ENCODE measurements around the gene LAG3.

The LAG3 gene

GRCh38 chr12:6824085-6824775, 51.9 kb downstream of the LAG3 start:
- no peak for DNase-seq

DNA sequence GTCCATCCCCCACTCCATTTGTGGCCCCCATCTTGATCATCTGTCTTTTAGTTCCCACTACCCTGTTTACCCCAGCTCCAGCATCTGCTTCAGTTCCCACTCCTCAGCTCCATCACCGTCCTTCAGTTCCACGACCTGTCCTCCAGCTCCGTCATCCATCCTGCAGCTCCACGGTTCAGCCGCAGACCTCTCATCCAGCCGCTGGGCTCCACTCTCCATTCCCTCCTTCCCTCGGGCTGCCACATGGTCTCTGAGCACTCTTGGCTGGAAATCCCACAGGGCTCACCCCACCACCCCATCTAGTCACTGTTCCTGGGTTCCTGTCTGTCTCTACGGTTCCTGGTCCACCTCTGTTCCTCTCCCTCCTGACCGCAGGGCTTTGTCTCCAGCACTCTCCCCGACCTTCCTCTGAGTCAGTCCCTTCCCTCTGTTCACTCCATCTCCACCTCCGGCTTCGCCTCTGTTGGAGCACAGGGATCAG, 52.6 kb downstream of the LAG3 start:
- peak; percentile 45 for DNase-seq

GRCh38 chr12:6825398-6826124, 53.2 kb downstream of the LAG3 start:
- peak; percentile 85 for DNase-seq

GRCh38 chr12:6826125-6826733, 53.9 kb downstream of the LAG3 start:
- no peak for DNase-seq

DNA sequence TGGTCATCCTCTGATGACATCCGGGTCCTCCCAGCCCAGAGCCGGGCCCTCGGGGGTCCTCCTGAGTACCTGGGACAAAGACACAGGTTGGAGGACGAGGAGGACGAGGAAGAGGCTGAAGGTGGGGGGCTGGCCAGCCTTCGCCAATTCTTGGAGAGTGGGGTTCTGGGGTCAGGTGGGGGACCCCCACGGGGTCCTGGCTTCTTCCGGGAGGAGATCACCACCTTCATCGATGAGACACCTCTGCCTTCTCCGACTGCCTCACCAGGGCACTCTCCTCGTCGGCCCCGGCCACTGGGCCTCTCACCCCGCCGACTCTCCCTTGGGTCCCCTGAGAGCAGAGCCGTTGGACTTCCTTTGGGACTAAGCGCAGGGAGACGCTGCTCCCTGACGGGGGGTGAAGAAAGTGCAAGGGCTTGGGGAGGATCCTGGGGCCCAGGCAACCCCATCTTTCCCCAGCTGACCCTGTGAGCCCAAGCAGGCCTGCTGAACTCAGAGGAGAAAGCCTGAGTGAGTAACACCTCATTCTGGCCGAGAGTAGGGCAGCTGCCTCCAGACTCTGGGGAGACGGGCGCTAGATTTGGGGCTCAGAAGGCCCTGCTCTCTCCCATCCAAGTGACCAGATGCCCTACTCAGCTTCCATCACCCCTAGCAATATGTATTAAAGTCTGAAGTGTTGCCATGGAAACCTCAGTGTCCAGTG, 54.6 kb downstream of the LAG3 start:
- no peak for DNase-seq

GRCh38 chr12:6827437-6827911, 55.2 kb downstream of the LAG3 start:
- peak; percentile 86 for DNase-seq
